Measurements from ENCODE around the gene MTHFSD. TPM values are rescaled to one million over a fixed set of nuclear protein-coding genes. Genes with fewer than 3 reads are reported as not detected.
A peak's percentile ranks its signal among the peaks of the same experiment; 100 is the strongest.

MTHFSD gene
- total RNA-seq, result 10 to 100 TPM in 6 of 9 donors, 1 to 10 TPM in 3; 3.9 to 17.0 (median 11.6) TPM
- 1 to 10 TPM; 5.6 to 6.8 TPM for polyA plus RNA-seq
- long read RNA-seq, donor 1, partial matches to known transcripts, result 2 of 11 reads
- long read RNA-seq, donor 1, other reads (novel, unspliced or antisense), result 2 of 11 reads
- long read RNA-seq, donor 2, transcript MTHFSD-219 (1 exons, 3,623 nt), result major isoform, 7 of 21 reads
- long read RNA-seq, donor 2, partial matches to known transcripts, result 1 of 21 reads
- long read RNA-seq, donor 2, other reads (novel, unspliced or antisense), result 4 of 21 reads
- long read RNA-seq, donor 3, partial matches to known transcripts, result 0 of 7 reads
- long read RNA-seq, donor 3, other reads (novel, unspliced or antisense), result 1 of 7 reads

- H3K9me3 ChIP-seq, result no peaks in the 10 kb centered on the region
- TF ChIP-seq POLR2A (IDR thresholded peaks at IDR 0.05) (peak in 1 of 2 donors; percentile 85), CTCF (IDR thresholded peaks at IDR 0.05) (no peak)
- 4 to 8% (median 6%) methylated on average over 39 to 70 of the region's 70 CpGs for WGBS, 4 donors
- intact Hi-C loops (cut with DNase I), result no loop called here
- peaks cover 0 to 18% (median 0%) of the 10 kb centered on the region in 9 donors for H3K27me3 ChIP-seq
- DNase-seq (peak; percentile 94 to 98 (median 95)), ATAC-seq (peak; percentile 92 to 98 (median 96))
- peak within 1 kb of the TSS; percentile 55 to 100 (median 92) for H3K4me3 ChIP-seq
- peaks cover 0 to 20% (median 17%) of the 10 kb centered on the region in 9 donors for H3K36me3 ChIP-seq
- peak within 1 kb of the TSS; percentile 61 to 93 (median 86) for H3K27ac ChIP-seq
- peaks cover 0 to 15% (median 11%) of the 10 kb centered on the region in 12 donors for H3K4me1 ChIP-seq
These were observed at the start of gene MTHFSD for GRCh38 chr16:86554917-86555703. TSS of gene MTHFSD (minus strand) at chr16:86555235. CDS start at chr16:86555184, 51 bp downstream.

GRCh38 chr16:86604436-86605193, 49.6 kb upstream of the MTHFSD start:
- Histone ChIP-seq H3K4me3 (peak overlapping the region in 2 of 12 donors; percentile 19 to 50), H3K27me3 (peaks cover 0 to 13% (median 4%) of the 10 kb centered on the region in 9 donors), H3K9me3 (no peaks in the 10 kb centered on the region), H3K36me3 (no peaks in the 10 kb centered on the region), H3K4me1 (peaks cover 0 to 12% (median 0%) of the 10 kb centered on the region in 12 donors), H3K27ac (no peak overlapping the region)
- 71 to 83% (median 81%) methylated on average over 16 of the region's 16 CpGs for WGBS, 4 donors
- ATAC-seq (no peak), DNase-seq (no peak)
- intact Hi-C loops (cut with DNase I), result no loop called here
- no peak for TF ChIP-seq CTCF (IDR thresholded peaks at IDR 0.05)
- TF ChIP-seq POLR2A (IDR thresholded peaks at IDR 0.05), result no peak

- TF ChIP-seq CTCF (IDR thresholded peaks at IDR 0.05), result no peak
- no peak for TF ChIP-seq POLR2A (IDR thresholded peaks at IDR 0.05)
- no peak for ATAC-seq
- intact Hi-C loops (cut with DNase I), result no loop called here
- Histone ChIP-seq H3K9me3 (no peaks in the 10 kb centered on the region), H3K4me1 (peaks cover 0 to 4% (median 0%) of the 10 kb centered on the region in 12 donors), H3K4me3 (no peak overlapping the region), H3K27ac (no peak overlapping the region), H3K36me3 (no peaks in the 10 kb centered on the region), H3K27me3 (peaks cover 0 to 13% (median 4%) of the 10 kb centered on the region in 9 donors)
- WGBS, 4 donors, result 55 to 70% (median 65%) methylated on average over 4 of the region's 4 CpGs
- no peak for DNase-seq
These were observed 47.5 kb upstream of the MTHFSD start for GRCh38 chr16:86602521-86602920.
